Stomach (tissue), 4 donors: ENCODE data around the gene CHST11.

Experiments used
- CTCF ChIP-seq, 7 experiments: fragments of 450-650 bp in 4 of 7; fragments of 200-600 bp in 3 of 7; sonication (generic) in 3 of 7; IDR thresholded peaks; one replicate each; pipeline ENCODE4 v1.5.1; 2016 to 2019; ENCODE audit warnings: antibody characterized with exemption in 7 of 7, control low read depth in 2 of 7, mild to moderate bottlenecking in 1 of 7
- POLR2AphosphoS5 ChIP-seq, 3 donors: sonication (generic); formaldehyde crosslinking; IDR thresholded peaks; one replicate each; pipeline ENCODE4 v1.6.1; 2016; ENCODE audit warnings: antibody characterized with exemption in 3 of 3

- TF ChIP-seq CTCF (IDR thresholded peaks at IDR 0.05) (no peak), POLR2AphosphoS5 (IDR thresholded peaks at IDR 0.05) (no peak)
These were observed 229.4 kb downstream of the CHST11 start for GRCh38 chr12:104686196-104686595.
